ENCODE measurements around the gene KATNB1.
A peak's percentile ranks its signal among the peaks of the same experiment; 100 is the strongest.

DNA sequence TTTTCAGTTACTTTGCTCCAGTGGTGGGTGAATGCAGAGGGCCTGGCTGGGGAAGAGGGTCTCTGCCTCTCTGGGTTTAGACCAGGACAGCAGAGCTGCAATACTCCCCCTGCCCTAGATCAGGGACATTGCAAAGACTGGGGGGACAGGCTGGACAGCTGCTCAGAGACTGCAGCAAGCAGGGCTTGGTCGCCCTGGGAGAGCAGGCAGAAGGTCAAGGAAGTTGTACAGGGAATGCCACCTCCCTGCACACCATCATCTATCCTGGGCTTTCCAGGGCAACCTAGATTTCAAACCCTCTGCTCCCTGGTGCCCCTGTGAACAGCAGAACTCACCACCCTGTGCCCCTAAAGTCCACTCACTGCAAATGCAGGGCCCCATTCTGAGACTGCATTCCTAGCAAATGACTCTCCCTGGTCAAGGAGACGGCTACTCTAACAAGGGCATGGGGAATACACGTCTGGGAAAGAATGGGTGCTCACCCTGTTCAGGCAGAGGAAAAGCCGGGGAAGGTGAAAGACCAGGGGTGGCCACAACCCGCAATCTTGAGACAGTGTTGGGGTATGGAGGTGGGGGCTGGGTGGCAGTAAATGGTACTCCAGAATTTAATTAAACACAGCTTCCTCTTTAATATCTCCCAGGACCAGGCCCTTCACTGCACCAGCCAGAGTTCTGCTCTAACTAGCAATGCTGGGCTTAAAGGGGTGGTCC is 65.7 kb downstream of the KATNB1 start:
- no peak for TF ChIP-seq POLR2A (IDR thresholded peaks at IDR 0.05)
- TF ChIP-seq, protein P1, sequence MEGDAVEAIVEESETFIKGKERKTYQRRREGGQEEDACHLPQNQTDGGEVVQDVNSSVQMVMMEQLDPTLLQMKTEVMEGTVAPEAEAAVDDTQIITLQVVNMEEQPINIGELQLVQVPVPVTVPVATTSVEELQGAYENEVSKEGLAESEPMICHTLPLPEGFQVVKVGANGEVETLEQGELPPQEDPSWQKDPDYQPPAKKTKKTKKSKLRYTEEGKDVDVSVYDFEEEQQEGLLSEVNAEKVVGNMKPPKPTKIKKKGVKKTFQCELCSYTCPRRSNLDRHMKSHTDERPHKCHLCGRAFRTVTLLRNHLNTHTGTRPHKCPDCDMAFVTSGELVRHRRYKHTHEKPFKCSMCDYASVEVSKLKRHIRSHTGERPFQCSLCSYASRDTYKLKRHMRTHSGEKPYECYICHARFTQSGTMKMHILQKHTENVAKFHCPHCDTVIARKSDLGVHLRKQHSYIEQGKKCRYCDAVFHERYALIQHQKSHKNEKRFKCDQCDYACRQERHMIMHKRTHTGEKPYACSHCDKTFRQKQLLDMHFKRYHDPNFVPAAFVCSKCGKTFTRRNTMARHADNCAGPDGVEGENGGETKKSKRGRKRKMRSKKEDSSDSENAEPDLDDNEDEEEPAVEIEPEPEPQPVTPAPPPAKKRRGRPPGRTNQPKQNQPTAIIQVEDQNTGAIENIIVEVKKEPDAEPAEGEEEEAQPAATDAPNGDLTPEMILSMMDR (IDR thresholded peaks at IDR 0.05) = peak in 1 of 6 experiments; percentile 8

Data from thyroid gland (tissue), 4 donors.